Bladder microvascular endothelial cell (primary cell): ENCODE measurements around the gene GHSR. TPM values are rescaled to one million over a fixed set of nuclear protein-coding genes. Genes with fewer than 3 reads are reported as not detected.

Experiments used
- total RNA-seq: library from RNA; depleted of rRNA; stranded (reverse); fragments of >200 nt; gene quantifications from 2 replicates; pipeline ENCODE4 v1.2.3, GENCODE V29; 2014

Gene GHSR
- total RNA-seq = not detected in 2 replicates

GRCh38 chr3:172447611-172448579 lies at the start of gene GHSR:
Gene GHSR, minus strand, starts transcription at chr3:172448456. Its CDS starts 43 bp downstream, at chr3:172448413.

Other genes starting within 250 kb of the GHSR start
- gene TNFSF10, start 75.0 kb upstream of the GHSR start, total RNA-seq = 46.3 and 265 TPM in 2 replicates